GM12892 (cell line): ENCODE results near the gene FBXW4.

Source experiments
- POLR2A ChIP-seq: IDR thresholded peaks from 2 replicates; pipeline ENCODE4 v1.6.1; 2011; ENCODE audit warnings: low read depth, low read length, control low read depth
- POLR2AphosphoS5 ChIP-seq: IDR thresholded peaks from 2 replicates; pipeline ENCODE4 v1.6.1; 2011; ENCODE audit warnings: low read depth, low read length, control low read depth
- TAF1 ChIP-seq: IDR thresholded peaks from 2 replicates; pipeline ENCODE4 v1.6.1; 2011; ENCODE audit warnings: low read depth, mild to moderate bottlenecking, control low read depth, low read length, borderline replicate concordance

- TF ChIP-seq POLR2A, result no peak
- TF ChIP-seq POLR2AphosphoS5, result no peak
- no peak for TF ChIP-seq TAF1
These were observed 26.4 kb downstream of the FBXW4 start for GRCh38 chr10:101668566-101668965.
